ENCODE results near the gene MALSU1. TPM values are rescaled to one million over a fixed set of nuclear protein-coding genes. Genes with fewer than 3 reads are reported as not detected.

The MALSU1 gene
- total and polyA plus RNA-seq, 2 of the 13 experiments (the other 11 are each of a cell fraction or from before 2014, with no cell fraction given) = 72.0 to 141 TPM

GRCh38 chr7:23347682-23348180, 48.6 kb downstream of the MALSU1 start:
- Histone ChIP-seq H3K79me2 (ENCODE audit: insufficient read depth, low read length) (no peaks in the 10 kb centered on the region), H2AFZ (ENCODE audit: low read length) (no peak overlapping the region), H4K20me1 (ENCODE audit: insufficient read depth, low read length) (no peaks in the 10 kb centered on the region), H3K27ac (ENCODE audit: extremely low read length, insufficient read depth, low read length) (no peak overlapping the region), H3K9me3 (ENCODE audit: low read length) (no peaks in the 10 kb centered on the region), H3K27me3 (ENCODE audit: control insufficient read depth in 1 of 2, insufficient read depth in 2 of 2, low read length in 2 of 2) (no peaks in the 10 kb centered on the region), H3K9ac (ENCODE audit: insufficient read depth, low read depth, low read length) (no peak overlapping the region), H3K4me3 (replicated peaks in 1 of 3; ENCODE audit: insufficient read depth in 1 of 3, low read depth in 2 of 3, low read length in 3 of 3) (no peak overlapping the region), H3K36me3 (replicated peaks in 1 of 2; ENCODE audit: control insufficient read depth in 1 of 2, insufficient read depth in 2 of 2, low read length in 2 of 2) (peaks cover 13 to 65% of the 10 kb centered on the region in 2 experiments), H3K4me1 (ENCODE audit: insufficient read depth, low read length) (0 out of 2 replicates have a peak, but pooled peaks cover under 1% of the 10 kb centered on the region), H3K4me2 (ENCODE audit: low read depth, low read length) (no peak overlapping the region)
- DNase-seq (ENCODE audit: low spot score) (no peak), FAIRE-seq (no peak), ATAC-seq (no peak)
- in situ Hi-C loops (cut with HindIII; ENCODE audit: extremely low pct_ligation_motif_present, low pct_unique_long_range_greater_than_20kb) (no loop called here), intact Hi-C loops (cut with micrococcal nuclease; ENCODE audit: unreplicated experiment) (no loop called here)
- POLR2A ChIA-PET = interaction anchor here (1.1 to 1.2 kb wide), 2 partner anchors 12 to 49 kb away, joined by 3 to 4 read pairs; partner anchors contain the start of gene MALSU1
- CTCF ChIA-PET (ENCODE audit: low intra/inter-chr PET ratio, low total read pairs) = no interaction called here
- WGBS (ENCODE audit: low lambda C conversion rate) = 97% methylated on average over 8 of the region's 8 CpGs
- BruUV-seq (replicated peaks) = no TSS peak
- no peak for TF ChIP-seq TBX2 (CRISPR knock-in tag; IDR thresholded peaks at IDR 0.05; ENCODE audit: borderline replicate concordance)
- TF ChIP-seq, protein P1, sequence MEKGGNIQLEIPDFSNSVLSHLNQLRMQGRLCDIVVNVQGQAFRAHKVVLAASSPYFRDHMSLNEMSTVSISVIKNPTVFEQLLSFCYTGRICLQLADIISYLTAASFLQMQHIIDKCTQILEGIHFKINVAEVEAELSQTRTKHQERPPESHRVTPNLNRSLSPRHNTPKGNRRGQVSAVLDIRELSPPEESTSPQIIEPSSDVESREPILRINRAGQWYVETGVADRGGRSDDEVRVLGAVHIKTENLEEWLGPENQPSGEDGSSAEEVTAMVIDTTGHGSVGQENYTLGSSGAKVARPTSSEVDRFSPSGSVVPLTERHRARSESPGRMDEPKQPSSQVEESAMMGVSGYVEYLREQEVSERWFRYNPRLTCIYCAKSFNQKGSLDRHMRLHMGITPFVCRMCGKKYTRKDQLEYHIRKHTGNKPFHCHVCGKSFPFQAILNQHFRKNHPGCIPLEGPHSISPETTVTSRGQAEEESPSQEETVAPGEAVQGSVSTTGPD (CRISPR knock-in tag; IDR thresholded peaks at IDR 0.05) = no peak
- TF ChIP-seq, protein P2, sequence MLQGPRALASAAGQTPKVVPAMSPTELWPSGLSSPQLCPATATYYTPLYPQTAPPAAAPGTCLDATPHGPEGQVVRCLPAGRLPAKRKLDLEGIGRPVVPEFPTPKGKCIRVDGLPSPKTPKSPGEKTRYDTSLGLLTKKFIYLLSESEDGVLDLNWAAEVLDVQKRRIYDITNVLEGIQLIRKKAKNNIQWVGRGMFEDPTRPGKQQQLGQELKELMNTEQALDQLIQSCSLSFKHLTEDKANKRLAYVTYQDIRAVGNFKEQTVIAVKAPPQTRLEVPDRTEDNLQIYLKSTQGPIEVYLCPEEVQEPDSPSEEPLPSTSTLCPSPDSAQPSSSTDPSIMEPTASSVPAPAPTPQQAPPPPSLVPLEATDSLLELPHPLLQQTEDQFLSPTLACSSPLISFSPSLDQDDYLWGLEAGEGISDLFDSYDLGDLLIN (CRISPR knock-in tag; IDR thresholded peaks at IDR 0.05; ENCODE audit: borderline replicate concordance) = no peak
- no peak for TF ChIP-seq ZFY (CRISPR knock-in tag; IDR thresholded peaks at IDR 0.05)
- no peak for TF ChIP-seq SP4 (CRISPR knock-in tag; IDR thresholded peaks at IDR 0.05)
- TF ChIP-seq, protein P3, sequence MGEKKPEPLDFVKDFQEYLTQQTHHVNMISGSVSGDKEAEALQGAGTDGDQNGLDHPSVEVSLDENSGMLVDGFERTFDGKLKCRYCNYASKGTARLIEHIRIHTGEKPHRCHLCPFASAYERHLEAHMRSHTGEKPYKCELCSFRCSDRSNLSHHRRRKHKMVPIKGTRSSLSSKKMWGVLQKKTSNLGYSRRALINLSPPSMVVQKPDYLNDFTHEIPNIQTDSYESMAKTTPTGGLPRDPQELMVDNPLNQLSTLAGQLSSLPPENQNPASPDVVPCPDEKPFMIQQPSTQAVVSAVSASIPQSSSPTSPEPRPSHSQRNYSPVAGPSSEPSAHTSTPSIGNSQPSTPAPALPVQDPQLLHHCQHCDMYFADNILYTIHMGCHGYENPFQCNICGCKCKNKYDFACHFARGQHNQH (CRISPR knock-in tag; IDR thresholded peaks at IDR 0.05) = no peak
- TF ChIP-seq, protein P4, sequence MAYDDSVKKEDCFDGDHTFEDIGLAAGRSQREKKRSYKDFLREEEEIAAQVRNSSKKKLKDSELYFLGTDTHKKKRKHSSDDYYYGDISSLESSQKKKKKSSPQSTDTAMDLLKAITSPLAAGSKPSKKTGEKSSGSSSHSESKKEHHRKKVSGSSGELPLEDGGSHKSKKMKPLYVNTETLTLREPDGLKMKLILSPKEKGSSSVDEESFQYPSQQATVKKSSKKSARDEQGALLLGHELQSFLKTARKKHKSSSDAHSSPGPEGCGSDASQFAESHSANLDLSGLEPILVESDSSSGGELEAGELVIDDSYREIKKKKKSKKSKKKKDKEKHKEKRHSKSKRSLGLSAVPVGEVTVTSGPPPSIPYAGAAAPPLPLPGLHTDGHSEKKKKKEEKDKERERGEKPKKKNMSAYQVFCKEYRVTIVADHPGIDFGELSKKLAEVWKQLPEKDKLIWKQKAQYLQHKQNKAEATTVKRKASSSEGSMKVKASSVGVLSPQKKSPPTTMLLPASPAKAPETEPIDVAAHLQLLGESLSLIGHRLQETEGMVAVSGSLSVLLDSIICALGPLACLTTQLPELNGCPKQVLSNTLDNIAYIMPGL (CRISPR knock-in tag; IDR thresholded peaks at IDR 0.05; ENCODE audit: borderline replicate concordance in 1 of 2, low read depth in 1 of 2) = no peak
- TF ChIP-seq ZBTB3 (CRISPR knock-in tag; IDR thresholded peaks at IDR 0.05; ENCODE audit: borderline replicate concordance, low read depth) = no peak
- no peak for TF ChIP-seq ZMAT3 (CRISPR knock-in tag; conservative IDR thresholded peaks at IDR 0.05)
- no peak for TF ChIP-seq HNRNPLL (IDR thresholded peaks at IDR 0.05; ENCODE audit: low read depth, low read length, poor library complexity, severe bottlenecking)
- TF ChIP-seq ZBTB7B (CRISPR knock-in tag; IDR thresholded peaks at IDR 0.05) = no peak
- TF ChIP-seq, protein P5, sequence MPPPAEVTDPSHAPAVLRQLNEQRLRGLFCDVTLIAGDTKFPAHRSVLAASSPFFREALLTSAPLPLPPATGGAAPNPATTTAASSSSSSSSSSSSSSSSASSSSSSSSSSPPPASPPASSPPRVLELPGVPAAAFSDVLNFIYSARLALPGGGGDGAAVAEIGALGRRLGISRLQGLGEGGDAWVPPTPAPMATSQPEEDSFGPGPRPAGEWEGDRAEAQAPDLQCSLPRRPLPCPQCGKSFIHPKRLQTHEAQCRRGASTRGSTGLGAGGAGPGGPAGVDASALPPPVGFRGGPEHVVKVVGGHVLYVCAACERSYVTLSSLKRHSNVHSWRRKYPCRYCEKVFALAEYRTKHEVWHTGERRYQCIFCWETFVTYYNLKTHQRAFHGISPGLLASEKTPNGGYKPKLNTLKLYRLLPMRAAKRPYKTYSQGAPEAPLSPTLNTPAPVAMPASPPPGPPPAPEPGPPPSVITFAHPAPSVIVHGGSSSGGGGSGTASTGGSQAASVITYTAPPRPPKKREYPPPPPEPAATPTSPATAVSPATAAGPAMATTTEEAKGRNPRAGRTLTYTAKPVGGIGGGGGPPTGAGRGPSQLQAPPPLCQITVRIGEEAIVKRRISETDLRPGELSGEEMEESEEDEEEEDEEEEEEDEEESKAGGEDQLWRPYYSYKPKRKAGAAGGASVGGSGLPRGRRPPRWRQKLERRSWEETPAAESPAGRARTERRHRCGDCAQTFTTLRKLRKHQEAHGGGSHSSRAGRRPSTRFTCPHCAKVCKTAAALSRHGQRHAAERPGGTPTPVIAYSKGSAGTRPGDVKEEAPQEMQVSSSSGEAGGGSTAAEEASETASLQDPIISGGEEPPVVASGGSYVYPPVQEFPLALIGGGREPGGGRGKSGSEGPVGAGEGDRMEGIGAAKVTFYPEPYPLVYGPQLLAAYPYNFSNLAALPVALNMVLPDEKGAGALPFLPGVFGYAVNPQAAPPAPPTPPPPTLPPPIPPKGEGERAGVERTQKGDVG (CRISPR knock-in tag; IDR thresholded peaks at IDR 0.05; ENCODE audit: borderline replicate concordance) = no peak
- no peak for TF ChIP-seq NBN (conservative IDR thresholded peaks at IDR 0.05)
- TF ChIP-seq ATRX (CRISPR knock-in tag; IDR thresholded peaks at IDR 0.05; ENCODE audit: borderline replicate concordance) = no peak
- no peak for TF ChIP-seq RBFOX2 (IDR thresholded peaks at IDR 0.05; ENCODE audit: low read depth, low read length)
